Hippocampal formation (tissue), 2 donors: ENCODE results near the gene KIFC3.
"Not testable (repeated sequence)": the region's sequence is repeated elsewhere in the genome, so short reads cannot be mapped to it uniquely, and the experiment has no call there.

Experiments
- DNase-seq, 2 donors: peaks; one replicate each; lab custom pipeline; 2025; lab: John Stamatoyannopoulos, UW

Gene KIFC3

DNA sequence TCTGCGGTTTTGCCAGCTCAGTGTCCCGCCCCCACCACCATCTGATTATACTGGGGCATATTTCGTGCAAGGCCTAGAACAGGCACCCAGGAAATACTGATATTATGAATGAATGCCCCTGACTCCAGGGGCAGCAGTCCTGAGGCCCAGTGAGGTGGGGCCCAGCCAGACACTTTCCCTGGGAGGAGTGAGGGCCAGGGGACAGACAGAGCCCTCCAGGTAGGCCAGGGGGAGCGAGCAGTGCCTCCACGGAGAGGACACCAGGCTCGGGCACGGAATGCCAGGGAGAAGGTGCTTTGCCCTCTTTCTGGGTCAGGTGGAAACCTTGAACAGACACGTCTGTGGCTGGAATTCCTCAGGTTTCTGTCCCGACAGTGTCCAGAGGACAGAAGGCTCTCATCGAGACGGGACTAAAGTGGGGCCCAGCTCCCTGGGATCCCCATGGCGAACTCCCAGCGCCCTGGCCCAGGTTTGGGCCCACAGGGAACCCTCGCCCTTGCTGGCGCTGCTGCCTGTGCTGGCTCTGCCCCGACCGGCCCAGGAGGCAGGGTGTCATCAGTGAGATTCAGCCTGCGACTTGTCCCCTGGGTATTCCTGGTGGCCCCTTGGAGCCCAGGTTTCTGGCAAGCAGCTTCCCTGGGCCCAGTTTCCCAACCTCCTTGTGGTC, 62.4 kb downstream of the KIFC3 start:
- no peak for DNase-seq

GRCh38 chr16:57738844-57739243, 63.4 kb downstream of the KIFC3 start:
- DNase-seq: no peak

- DNase-seq: peak in 1 of 2 donors; percentile 50
These were observed 65.6 kb downstream of the KIFC3 start for GRCh38 chr16:57736419-57737351.

DNA sequence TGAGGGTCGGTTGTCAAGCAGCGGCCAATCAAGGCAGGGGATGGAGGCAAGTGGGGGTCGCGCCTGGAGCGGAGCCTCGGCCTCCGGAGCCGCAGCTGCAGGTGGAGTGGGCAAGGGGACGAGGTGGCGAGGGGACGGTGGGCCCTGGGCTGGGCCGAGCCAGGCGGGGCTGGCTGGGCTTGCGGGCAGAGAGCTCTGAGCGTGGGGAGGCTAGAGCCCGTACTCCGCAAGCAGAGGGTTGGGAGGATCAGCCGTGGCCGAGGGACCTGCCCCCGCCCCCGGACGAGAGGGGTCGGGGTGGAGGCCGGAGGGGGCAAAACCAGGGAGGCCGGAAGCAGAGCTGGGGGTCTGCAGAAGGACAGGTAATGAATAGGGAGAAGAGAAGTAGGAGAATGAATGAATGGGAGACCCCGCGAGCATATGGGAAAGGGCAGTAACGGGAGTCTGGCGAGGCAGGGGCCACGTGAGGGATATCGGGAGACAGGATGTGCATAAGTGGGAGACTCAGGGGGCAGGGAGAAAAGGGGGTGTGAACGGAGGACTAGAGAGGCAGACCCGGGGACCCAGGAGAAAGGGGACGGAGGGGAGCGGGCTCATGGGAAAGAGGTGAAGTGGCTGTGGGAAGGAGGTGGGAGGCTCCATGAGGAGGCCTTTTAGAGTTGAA, 66.4 kb downstream of the KIFC3 start, which contains the start of gene KATNB1:
Gene KATNB1 (plus strand): TSS at position 16 of the 664 bp plus-strand sequence. CDS start 1,474 bp downstream, outside the sequence.
- DNase-seq: no peak

DNA sequence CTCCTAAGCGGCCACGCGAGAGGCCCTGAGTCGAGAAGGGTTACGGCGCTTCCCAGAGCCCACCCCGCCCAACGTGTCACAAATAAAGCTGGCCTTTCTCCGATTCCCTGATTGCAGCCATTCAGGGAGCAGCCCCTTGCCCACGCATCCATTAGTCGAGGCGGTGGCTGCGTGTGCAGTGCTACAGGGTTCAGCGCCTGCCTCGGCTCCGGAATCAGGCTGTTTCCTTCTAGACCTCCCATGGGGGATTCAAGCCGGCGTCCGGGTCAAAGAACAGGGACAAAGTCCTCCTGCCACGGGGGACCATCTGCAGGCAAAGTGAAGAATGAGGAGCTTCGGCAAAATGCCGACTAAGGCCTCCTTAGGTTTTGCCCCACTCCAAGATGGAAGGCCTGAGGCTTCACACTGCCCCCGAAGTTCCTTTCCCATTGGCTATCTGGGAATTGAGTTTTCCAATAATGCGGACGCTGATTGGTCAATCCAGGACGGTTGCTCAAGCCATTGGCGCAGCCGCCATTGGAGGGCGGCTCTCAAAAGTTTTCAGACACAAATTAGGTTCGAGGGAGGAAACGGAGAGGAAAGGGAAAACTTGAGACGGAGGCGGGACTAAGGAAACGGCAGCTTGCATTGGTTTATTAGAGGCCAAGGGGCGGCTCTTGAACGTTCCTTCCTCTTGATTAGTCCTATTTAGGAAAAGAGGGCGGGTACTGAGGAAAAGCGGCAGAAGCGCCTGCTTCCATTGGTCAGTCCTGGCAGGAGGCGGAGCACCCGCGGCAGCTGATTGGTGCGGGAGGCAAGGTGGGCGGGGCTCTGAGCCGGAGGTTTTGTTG, 67.2 kb downstream of the KIFC3 start:
- peak; percentile 100 for DNase-seq

- DNase-seq: no peak
These were observed 67.9 kb downstream of the KIFC3 start for GRCh38 chr16:57734308-57734924.

- no peak for DNase-seq
These were observed 69.6 kb downstream of the KIFC3 start for GRCh38 chr16:57732714-57733113.

DNA sequence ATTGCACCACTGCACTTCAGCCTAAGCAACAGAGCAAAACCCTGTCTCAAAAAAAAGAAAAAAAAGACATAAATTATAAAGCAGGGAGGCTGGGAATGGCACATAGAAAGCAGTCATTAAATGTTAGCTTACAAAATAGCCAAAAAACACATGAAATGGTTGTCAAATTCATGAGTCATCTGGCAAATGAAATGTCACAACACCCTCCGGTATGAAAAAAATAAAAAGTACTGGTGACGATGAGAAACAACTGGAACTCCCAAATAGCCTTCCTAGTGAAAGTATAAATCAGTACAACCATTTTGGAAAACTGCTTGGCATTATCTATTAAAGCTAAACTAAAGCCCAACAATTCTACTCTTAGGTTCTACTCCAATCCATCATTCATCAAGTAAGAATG, 70.3 kb downstream of the KIFC3 start:
- no peak for DNase-seq

DNA sequence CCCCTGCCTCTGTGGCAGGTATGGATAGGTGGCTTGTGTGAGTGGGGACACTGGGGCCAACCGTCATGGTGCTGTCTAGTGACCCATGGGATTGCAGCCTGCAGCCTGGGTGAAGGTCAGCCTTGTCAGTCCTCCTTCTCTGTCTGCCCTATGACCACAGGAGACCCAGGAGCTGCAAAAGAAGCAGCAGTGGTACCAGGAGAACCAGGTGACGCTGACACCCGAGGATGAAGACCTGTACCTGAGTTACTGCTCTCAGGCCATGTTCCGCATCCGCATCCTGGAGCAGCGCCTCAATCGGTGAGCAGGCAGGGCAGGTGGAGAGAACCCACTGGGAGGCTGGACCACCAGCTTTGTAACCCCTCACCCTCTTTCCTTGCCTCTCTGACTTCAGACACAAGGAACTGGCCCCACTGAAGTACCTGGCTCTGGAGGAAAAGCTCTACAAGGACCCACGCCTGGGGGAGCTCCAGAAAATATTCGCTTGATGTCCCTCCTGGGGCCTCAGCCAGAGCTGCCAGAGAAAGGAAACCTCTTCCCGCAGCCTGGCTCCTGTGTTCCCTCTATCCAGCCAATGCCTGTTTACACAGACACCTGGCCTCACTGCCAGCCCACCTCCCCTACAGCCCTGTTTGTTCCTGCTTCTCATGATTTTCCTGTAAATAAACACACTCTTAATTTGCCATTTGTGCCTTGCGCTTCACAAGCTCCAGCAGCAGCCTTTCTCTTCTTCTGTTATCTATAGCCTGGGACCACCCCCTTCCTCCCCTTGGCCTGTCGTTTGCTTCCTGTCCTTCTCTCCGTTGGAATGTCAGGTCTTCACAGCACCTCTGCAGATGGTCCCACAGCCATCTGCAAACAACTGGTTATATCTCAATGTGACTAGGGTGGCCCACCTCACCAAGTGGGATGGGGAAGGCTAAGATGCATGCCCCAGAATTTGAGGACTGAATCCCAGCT, 71.2 kb downstream of the KIFC3 start:
- DNase-seq: no peak

DNA sequence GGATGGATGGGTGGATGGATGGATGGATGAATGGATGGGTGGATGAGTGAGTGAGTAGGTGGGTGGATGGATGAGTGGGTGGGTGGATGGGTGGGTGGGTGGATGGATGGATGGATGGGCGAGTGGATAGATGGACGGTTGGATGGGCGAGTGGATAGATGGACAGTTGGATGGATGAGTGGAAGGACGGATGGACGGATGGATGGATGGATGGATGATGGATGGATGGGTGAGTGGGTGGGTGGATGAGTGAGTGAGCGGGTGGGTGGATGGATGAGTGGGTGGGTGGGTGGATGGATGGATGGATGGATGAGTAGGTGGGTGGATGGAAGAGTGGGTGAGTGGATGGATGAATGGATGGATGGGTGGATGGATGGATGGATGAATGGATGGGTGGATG, 72.4 kb downstream of the KIFC3 start:
- not testable (repeated sequence) for DNase-seq

GRCh38 chr16:57729182-57729484, 73.2 kb downstream of the KIFC3 start:
- DNase-seq: no peak

DNA sequence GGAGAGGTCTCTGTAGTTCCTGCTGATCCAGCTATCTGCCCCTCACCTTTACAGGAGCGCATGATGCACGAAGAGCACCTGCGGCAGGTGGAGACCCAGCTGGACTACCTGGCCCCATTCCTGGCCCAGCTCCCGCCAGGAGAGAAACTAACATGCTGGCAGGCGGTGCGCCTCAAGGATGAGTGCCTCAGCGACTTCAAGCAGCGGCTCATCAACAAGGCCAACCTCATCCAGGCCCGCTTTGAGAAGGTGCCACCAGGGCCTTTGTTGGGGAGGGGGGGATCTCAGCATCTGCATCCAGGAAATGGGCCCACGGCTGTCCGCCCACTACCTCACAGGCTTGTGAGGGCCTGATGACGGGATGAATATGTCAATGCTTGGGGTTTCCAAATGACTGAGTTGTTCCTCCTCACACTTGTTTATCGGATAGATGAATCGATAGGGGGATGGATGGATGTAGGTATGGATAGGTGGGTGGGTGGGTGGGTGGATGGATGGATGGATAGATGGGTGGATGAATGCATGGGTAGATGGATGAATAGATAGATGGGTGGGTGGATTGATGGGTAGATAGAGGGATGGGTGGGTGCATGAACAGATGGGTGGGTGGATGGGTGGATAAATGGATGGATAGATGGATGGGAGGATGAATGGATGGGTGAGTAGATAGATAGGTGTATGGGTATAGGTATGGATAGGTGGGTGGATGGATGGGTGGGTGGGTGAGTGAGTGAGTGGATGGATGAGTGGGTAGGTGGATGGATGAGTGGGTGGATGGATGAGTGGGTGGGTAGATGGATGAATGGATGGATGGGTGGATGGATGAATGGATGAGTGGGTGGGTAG, 73.7 kb downstream of the KIFC3 start:
- DNase-seq: no peak

DNA sequence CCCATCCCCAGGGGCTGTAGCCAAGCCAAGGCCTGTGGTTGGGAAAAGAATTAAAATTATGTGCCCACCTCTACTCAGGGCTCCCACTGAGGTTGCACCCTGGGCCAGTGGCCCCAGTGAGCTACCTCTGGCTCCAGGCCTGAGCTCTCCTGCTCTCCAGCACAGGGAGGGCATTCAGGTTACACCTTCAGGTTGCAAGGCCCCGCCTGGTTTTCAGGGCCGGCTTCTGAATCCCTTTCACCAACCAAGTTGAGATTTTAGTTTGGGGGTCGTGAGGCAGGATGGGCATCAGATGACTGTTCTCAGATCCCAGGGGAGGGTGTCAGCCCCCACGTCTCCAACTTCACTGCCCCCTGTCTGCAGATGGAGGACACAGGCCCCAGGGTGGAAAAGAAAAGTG, 74.7 kb downstream of the KIFC3 start:
- no peak for DNase-seq

GRCh38 chr16:57726433-57726947, 75.8 kb downstream of the KIFC3 start:
- DNase-seq: no peak

GRCh38 chr16:57725976-57726375, 76.3 kb downstream of the KIFC3 start:
- no peak for DNase-seq

GRCh38 chr16:57725554-57725953, 76.7 kb downstream of the KIFC3 start:
- DNase-seq: no peak

DNA sequence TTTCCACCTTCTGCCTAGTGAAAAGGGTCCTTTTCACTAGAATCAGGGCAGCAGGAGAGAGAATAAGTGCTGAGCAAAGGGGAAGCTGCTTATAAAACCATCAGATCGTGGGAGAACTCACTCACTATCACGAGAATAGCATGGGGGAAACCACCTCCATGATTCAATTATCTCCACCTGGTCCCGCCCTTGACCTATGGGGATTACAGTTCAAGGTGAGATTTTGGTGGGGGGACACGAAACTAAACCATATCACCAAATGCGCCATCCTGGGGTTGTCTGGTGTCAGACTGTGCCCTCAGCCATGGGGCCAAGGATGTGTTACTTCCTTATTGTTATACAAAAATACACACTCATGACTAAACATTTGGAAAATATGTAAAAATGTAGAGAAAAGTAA, 77.1 kb downstream of the KIFC3 start:
- no peak for DNase-seq

DNA sequence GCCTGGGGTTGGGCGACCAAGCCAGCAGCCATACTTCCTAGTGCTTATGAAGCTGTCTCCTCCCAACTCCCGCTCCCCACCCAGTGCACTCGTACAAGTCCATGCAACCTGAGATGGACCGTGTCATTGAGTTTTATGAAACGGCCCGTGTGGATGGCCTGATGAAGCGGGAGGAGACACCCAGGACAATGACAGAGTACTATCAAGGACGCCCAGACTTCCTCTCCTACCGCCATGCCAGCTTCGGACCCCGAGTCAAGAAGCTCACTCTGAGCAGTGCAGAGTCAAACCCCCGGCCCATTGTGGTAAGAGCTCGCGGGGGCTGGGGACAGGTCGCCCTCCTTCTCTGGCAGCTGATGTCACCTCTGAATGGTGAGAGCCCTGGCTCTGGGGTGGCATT, 77.8 kb downstream of the KIFC3 start:
- DNase-seq: no peak

DNA sequence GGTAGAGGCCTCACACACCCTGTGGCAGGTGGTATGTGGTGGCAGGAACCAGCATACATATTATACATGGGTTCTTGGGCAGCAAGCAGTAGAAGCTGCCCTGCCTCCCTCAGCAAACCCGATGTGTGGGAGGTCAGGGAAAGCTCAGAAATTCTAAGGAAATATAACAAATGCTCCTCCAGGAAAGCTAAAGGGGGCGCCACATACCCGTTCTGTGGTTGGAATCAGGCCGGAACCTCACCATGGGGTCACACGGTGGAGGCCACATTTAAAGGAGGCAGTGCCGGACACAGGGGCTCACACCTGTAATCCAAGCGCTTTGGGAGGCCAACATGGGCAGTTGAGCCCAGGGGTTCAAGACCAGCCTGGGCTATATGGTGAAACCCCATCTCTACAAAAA, 79.1 kb downstream of the KIFC3 start:
- no peak for DNase-seq
